Measurements from ENCODE around the gene RIMS3.

- TF ChIP-seq POLR2AphosphoS5 (IDR thresholded peaks at IDR 0.05; ENCODE audit: low read depth, low read length) (no peak), TAF1 (IDR thresholded peaks at IDR 0.05; ENCODE audit: borderline replicate concordance, insufficient read depth, low read length) (no peak), REST (IDR thresholded peaks at IDR 0.05; ENCODE audit: insufficient read depth in 1 of 2, low read depth in 2 of 2, low read length in 2 of 2) (no peak), FOXP2 (optimal IDR thresholded peaks at IDR 0.05; ENCODE audit: borderline replicate concordance, extremely low read depth, extremely low read length, insufficient read depth) (no peak), SIN3A (IDR thresholded peaks at IDR 0.05; ENCODE audit: borderline replicate concordance, insufficient read depth, low read length) (no peak)
These were observed at the start of gene RIMS3 for GRCh38 chr1:40665335-40666171.
